NCI-H1417 treated with DMSO at 0.1 percent for 48 hours (cell line): Measurements from ENCODE around the gene LRRK1.
A peak's percentile ranks its signal among the peaks of the same experiment; 100 is the strongest.

Experiments used
- DNase-seq: peaks from one replicate; lab custom pipeline; 2025; lab: John Stamatoyannopoulos, UW

LRRK1 gene

GRCh38 chr15:100918690-100919480 lies at the start of gene LRRK1:
TSS of gene LRRK1 (plus strand) at chr15:100919357. CDS start at chr15:100924633, 5,276 bp downstream.
- DNase-seq: no peak

- DNase-seq: no peak
These were observed 46.0 kb upstream of the LRRK1 start for GRCh38 chr15:100873029-100873677.

- no peak for DNase-seq
These were observed 43.7 kb upstream of the LRRK1 start for GRCh38 chr15:100875495-100875894.

- no peak for DNase-seq
These were observed 43.2 kb upstream of the LRRK1 start for GRCh38 chr15:100875976-100876375.

GRCh38 chr15:100877551-100877950 lies 41.6 kb upstream of the LRRK1 start:
- peak; percentile 4 for DNase-seq

GRCh38 chr15:100878130-100878529 lies 41.0 kb upstream of the LRRK1 start:
- DNase-seq: no peak

- no peak for DNase-seq
These were observed 40.5 kb upstream of the LRRK1 start for GRCh38 chr15:100878648-100879047.

GRCh38 chr15:100879061-100879463 lies 40.1 kb upstream of the LRRK1 start:
- DNase-seq: no peak

GRCh38 chr15:100879464-100880138 lies 39.6 kb upstream of the LRRK1 start, which contains the start of gene ALDH1A3:
TSS of gene ALDH1A3 (plus strand) at chr15:100879831. CDS start at chr15:100879908, 77 bp downstream.
- DNase-seq: no peak

- no peak for DNase-seq
These were observed 38.8 kb upstream of the LRRK1 start for GRCh38 chr15:100880139-100880896.

- no peak for DNase-seq
These were observed 38.3 kb upstream of the LRRK1 start for GRCh38 chr15:100880897-100881242.

- DNase-seq: no peak
These were observed 37.4 kb upstream of the LRRK1 start for GRCh38 chr15:100881573-100882336.

- DNase-seq: no peak
These were observed 34.0 kb upstream of the LRRK1 start for GRCh38 chr15:100885116-100885515.

- DNase-seq: no peak
These were observed 33.3 kb upstream of the LRRK1 start for GRCh38 chr15:100885811-100886210.

- DNase-seq: no peak
These were observed 31.8 kb upstream of the LRRK1 start for GRCh38 chr15:100887211-100887913.

- no peak for DNase-seq
These were observed 29.6 kb upstream of the LRRK1 start for GRCh38 chr15:100889385-100890050.

- no peak for DNase-seq
These were observed 29.0 kb upstream of the LRRK1 start for GRCh38 chr15:100890051-100890720.

- no peak for DNase-seq
These were observed 28.3 kb upstream of the LRRK1 start for GRCh38 chr15:100890850-100891249.

GRCh38 chr15:100891307-100892012 lies 27.7 kb upstream of the LRRK1 start:
- DNase-seq: no peak
